K562 (cell line): ENCODE measurements around the gene TOM1L2. TPM values are rescaled to one million over a fixed set of nuclear protein-coding genes. Genes with fewer than 3 reads are reported as not detected.

Source experiments
- ATAC-seq: fragments of 200-7000 bp; cut with Tn5 transposase; 3 replicates; pipeline ENCODE4 v1.9.1; 2020; ENCODE audit warnings: moderate library complexity
- BruUV-seq: library from RNA; stranded (reverse); fragments of 400-500 nt; replicated peaks from 2 replicates; lab custom pipeline; 2021; lab: Mats Ljungman, UMichigan
- CTCF ChIA-PET: fragments of 300-600 bp; formaldehyde crosslinking; extraction: SDS; loops from one replicate; lab custom pipeline; 2021; ENCODE audit warnings: low intra/inter-chr PET ratio; lab: Yijun Ruan, JAX
- POLR2A ChIA-PET: fragments of 300-600, 350-650 bp; sonication (Branson Sonifier 250); formaldehyde crosslinking; extraction: SDS; loops from one replicate; lab custom pipeline; 2021; ENCODE audit warnings: antibody characterized with exemption, inconsistent platforms; lab: Yijun Ruan, JAX
- DNase-seq, 4 experiments: peaks; one replicate each; pipeline versions ENCODE4 v3.0.0 to v3.0.0-alpha.2; 2011 to 2018; ENCODE audit warnings: low spot score in 3 of 4, mixed read lengths in 3 of 4; ENCODE audit errors: extremely low read depth in 1 of 4
- FAIRE-seq: peaks from 2 replicates; lab custom pipeline; 2011; peaks lifted over from hg19 to GRCh38; lab: Jason Lieb, UNC
- H2AFZ ChIP-seq: 2 replicates; pipeline ENCODE4 v1.6.0; 2011; ENCODE audit warnings: low read depth, low read length, control low read depth, inconsistent platforms
- H3K27ac ChIP-seq: fragments of 200-600 bp; 3 replicates; pipeline ENCODE4 v1.8.0; 2011; ENCODE audit warnings: low read depth, mild to moderate bottlenecking, control low read depth, inconsistent platforms, low read length, moderate library complexity, mixed read lengths; ENCODE audit errors: extremely low read depth
- H3K27me3 ChIP-seq, 2 experiments: fragments of 300-600 bp in 1 of 2; 2 replicates in 1 of 2; 3 replicates in 1 of 2; pipeline versions ENCODE4 v1.6.0 to v1.8.0; 2011; ENCODE audit warnings: inconsistent platforms in 2 of 2, low read length in 2 of 2, mild to moderate bottlenecking in 1 of 2, mixed read lengths in 1 of 2, moderate library complexity in 1 of 2; ENCODE audit not compliant: control insufficient read depth in 2 of 2, insufficient read depth in 2 of 2
- H3K36me3 ChIP-seq: fragments of 300-600 bp; 3 replicates; pipeline ENCODE4 v1.8.0; 2011; ENCODE audit warnings: mild to moderate bottlenecking, low read length, inconsistent platforms; ENCODE audit not compliant: control insufficient read depth, insufficient read depth
- H3K4me1 ChIP-seq, 2 experiments: fragments of 200-600 bp in 1 of 2; replicated peaks in 1 of 2; 2 replicates in 1 of 2; 3 replicates in 1 of 2; pipeline versions ENCODE4 v1.5.1 to v1.8.0; 2011; ENCODE audit warnings: inconsistent platforms in 2 of 2, low read length in 2 of 2, mild to moderate bottlenecking in 1 of 2, mixed read lengths in 1 of 2, moderate library complexity in 1 of 2; ENCODE audit not compliant: control insufficient read depth in 2 of 2, insufficient read depth in 2 of 2
- H3K4me2 ChIP-seq: 2 replicates; pipeline ENCODE4 v1.6.1; 2011; ENCODE audit warnings: low read length, control low read depth, inconsistent platforms, mixed read lengths; ENCODE audit not compliant: insufficient read depth
- H3K4me3 ChIP-seq: fragments of 200-600 bp; sonication (generic), shearing (Covaris generic); 2 replicates; pipeline ENCODE4 v1.5.1; 2016; ENCODE audit warnings: control low read depth, inconsistent platforms
- H3K79me2 ChIP-seq: fragments of 200-600 bp; 3 replicates; pipeline ENCODE4 v1.8.0; 2011; ENCODE audit warnings: low read length, inconsistent platforms; ENCODE audit not compliant: control insufficient read depth, insufficient read depth
- H3K9ac ChIP-seq, 2 experiments: 2 replicates each; pipeline versions ENCODE4 v1.6.0 to v1.6.1; 2011; ENCODE audit warnings: low read depth in 2 of 2, low read length in 2 of 2, control low read depth in 1 of 2, inconsistent platforms in 1 of 2, mild to moderate bottlenecking in 1 of 2, mixed read lengths in 1 of 2; ENCODE audit not compliant: insufficient read depth in 1 of 2
- H3K9me1 ChIP-seq: one replicate; pipeline ENCODE4 v1.6.0; 2011; ENCODE audit warnings: inconsistent platforms, mild to moderate bottlenecking, low read length, moderate library complexity; ENCODE audit not compliant: control insufficient read depth, insufficient read depth
- H3K9me3 ChIP-seq: replicated peaks from 2 replicates; pipeline ENCODE4 v1.5.1; 2011; ENCODE audit warnings: low read depth, low read length, inconsistent platforms; ENCODE audit not compliant: control insufficient read depth, insufficient read depth
- H4K20me1 ChIP-seq: replicated peaks from 2 replicates; pipeline ENCODE4 v1.6.1; 2011; ENCODE audit warnings: low read length, inconsistent platforms, mixed read lengths; ENCODE audit not compliant: control insufficient read depth, insufficient read depth
- FOXK1 ChIP-seq: sonication (generic); formaldehyde crosslinking; IDR thresholded peaks from 2 replicates; pipeline ENCODE4 v1.8.0; 2022; ENCODE audit warnings: missing genetic modification reagents, mild to moderate bottlenecking, borderline replicate concordance
- JUND ChIP-seq, 2 experiments: IDR thresholded peaks; 2 replicates in 1 of 2; 3 replicates in 1 of 2; pipeline ENCODE4 v1.6.1; 2011; ENCODE audit warnings: borderline replicate concordance in 2 of 2, low read depth in 2 of 2, low read length in 2 of 2, improper control_type of control experiment in 1 of 2, missing biosample characterization in 1 of 2, missing genetic modification characterization in 1 of 2, missing genetic modification reagents in 1 of 2
- LARP7 ChIP-seq: fragments of 450-650 bp; IDR thresholded peaks from 2 replicates; pipeline ENCODE4 v1.6.1; 2016
- MECOM ChIP-seq: fragments of 250-450 bp; sonication (Bioruptor Pico); IDR thresholded peaks from 2 replicates; pipeline ENCODE4 v1.8.0; 2022; ENCODE audit warnings: inconsistent platforms
- NR2C1 ChIP-seq, 2 experiments: fragments of 450-650 bp; IDR thresholded peaks; 2 replicates each; pipeline ENCODE4 v1.6.1; 2017; ENCODE audit warnings: mild to moderate bottlenecking in 2 of 2, antibody characterized with exemption in 1 of 2, inconsistent platforms in 1 of 2, missing compliant biosample characterization in 1 of 2, missing genetic modification characterization in 1 of 2
- PHF8 ChIP-seq: fragments of 200-600 bp; sonication (generic); IDR thresholded peaks from 2 replicates; pipeline ENCODE4 v1.6.1; 2012; ENCODE audit warnings: mixed run types, mild to moderate bottlenecking, inconsistent platforms, low read length, moderate library complexity, borderline replicate concordance
- PRPF4 ChIP-seq: fragments of 200-400 bp; formaldehyde crosslinking; IDR thresholded peaks from one replicate; pipeline ENCODE4 v1.6.1; 2017; ENCODE audit warnings: low read length, low read depth, mild to moderate bottlenecking; ENCODE audit not compliant: insufficient read depth, poor library complexity, severe bottlenecking
- SMARCB1 ChIP-seq: IDR thresholded peaks from 2 replicates; pipeline ENCODE4 v1.6.1; 2011; ENCODE audit warnings: improper control_type of control experiment, low read depth; ENCODE audit not compliant: insufficient read length
- SRSF3 ChIP-seq: fragments of 200-400 bp; formaldehyde crosslinking; IDR thresholded peaks from 2 replicates; pipeline ENCODE4 v1.6.1; 2016; ENCODE audit warnings: mild to moderate bottlenecking, low read length, moderate library complexity; ENCODE audit not compliant: insufficient read depth
- TSC22D4 ChIP-seq: fragments of 450-650 bp; IDR thresholded peaks from 2 replicates; pipeline ENCODE4 v1.6.1; 2016; ENCODE audit warnings: missing genetic modification characterization, missing biosample characterization, control low read depth
- U2AF1 ChIP-seq: fragments of 200-400 bp; formaldehyde crosslinking; optimal IDR thresholded peaks from 2 replicates; pipeline ENCODE3; 2017; ENCODE audit warnings: mild to moderate bottlenecking, low read depth, low read length, moderate library complexity
- ZNF507 ChIP-seq: conservative IDR thresholded peaks from 2 replicates; pipeline ENCODE4 v1.6.1; 2017; ENCODE audit warnings: missing genetic modification characterization, missing compliant biosample characterization
- WGBS: fragments of 100-300 bp; shearing (Covaris generic); methylation state at CpG from one replicate; pipeline ENCODE4 v1.1.6; 2016; ENCODE audit warnings: low coverage, mixed read lengths; ENCODE audit not compliant: insufficient coverage; ENCODE audit errors: missing lambda C conversion rate; 5-methylcytosine and 5-hydroxymethylcytosine counted together
- in situ Hi-C: fragments of 300-500 bp; cut with MboI; formaldehyde crosslinking; loops from 4 replicates; pipeline ENCODE4 v1.15.0; 2018; ENCODE audit warnings: inconsistent platforms, mixed read lengths
- intact Hi-C: fragments of 100-400 bp; cut with micrococcal nuclease; formaldehyde crosslinking; loops from 2 replicates; pipeline ENCODE4 v1.14.2; 2022
- polyA plus RNA-seq, 8 experiments: library from polyadenylated mRNA; depleted of rRNA in 4 of 8; stranded (reverse) in 5 of 8; unstranded in 3 of 8; fragments of >200 nt; fragmentation: Nextera tagmentation in 2 of 8; fragmentation: Illumina TruSeq in 1 of 8; extraction: Ambion mirVana in 2 of 8; extraction: Trizol in 1 of 8; gene quantifications; 2 replicates each; pipeline versions ENCODE4 v1.2.1 to v1.2.3, GENCODE V29; 2011 to 2014; ENCODE audit warnings: inconsistent platforms in 1 of 8, missing spikeins in 1 of 8
- total RNA-seq, 7 experiments: library from RNA; depleted of rRNA in 6 of 7; stranded (reverse); fragments of >200 nt in 6 of 7; fragmentation: Illumina TruSeq in 2 of 7; extraction: Trizol in 2 of 7; gene quantifications; 2 replicates each; pipeline versions ENCODE4 v1.2.1 to v1.2.3, GENCODE V29; 2011 to 2021; ENCODE audit warnings: low replicate concordance in 1 of 7
- TF ChIP-seq, protein P1 (sequence below), 2 experiments: fragments of 200-800 bp in 1 of 2; sonication (Bioruptor generic) in 1 of 2; sonication (generic) in 1 of 2; formaldehyde crosslinking in 1 of 2; IDR thresholded peaks in 1 of 2; conservative IDR thresholded peaks in 1 of 2; 2 replicates each; pipeline versions ENCODE4 v1.5.0 to v1.6.1; 2016 to 2020; ENCODE audit warnings: missing compliant biosample characterization in 1 of 2, missing genetic modification characterization in 1 of 2, missing genetic modification reagents in 1 of 2
- TF ChIP-seq, protein P2 (sequence below): fragments of 450-650 bp; IDR thresholded peaks from 2 replicates; pipeline ENCODE4 v1.6.1; 2016; ENCODE audit warnings: borderline replicate concordance

The TOM1L2 gene
- total and polyA plus RNA-seq, 9 of the 15 experiments (the other 6 are each of a cell fraction or from before 2014, with no cell fraction given): 0.07 to 6.0 (median 2.5) TPM

DNA sequence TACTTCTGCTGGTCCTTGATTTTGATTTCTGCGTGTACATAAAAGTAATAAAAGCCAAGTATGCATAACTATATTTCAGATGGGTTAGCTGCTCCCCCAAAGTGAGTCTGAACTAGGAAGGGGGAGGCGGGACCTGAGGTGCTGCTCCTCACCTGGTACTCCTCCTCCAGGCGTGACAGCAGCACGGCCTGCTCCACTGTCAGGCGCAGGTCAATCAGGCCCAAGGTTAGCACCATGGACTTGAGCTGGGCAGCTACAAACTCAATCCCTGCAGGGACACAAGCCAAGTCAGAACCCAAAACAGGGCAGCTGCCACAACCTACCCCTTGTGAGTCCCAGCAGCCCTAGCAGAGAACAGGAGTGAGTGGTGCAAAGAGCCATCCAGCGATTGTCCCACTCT, 48.8 kb upstream of the TOM1L2 start:
- WGBS: 87% methylated on average over 6 of the region's 6 CpGs
- CTCF ChIA-PET: no interaction called here
- ATAC-seq (no peak), FAIRE-seq (no peak), DNase-seq (no peak)
- Histone ChIP-seq H3K79me2 (no peaks in the 10 kb centered on the region), H3K9me3 (no peaks in the 10 kb centered on the region), H3K27me3 (no peaks in the 10 kb centered on the region), H3K9me1 (peaks cover 3% of the 10 kb centered on the region), H3K27ac (no peak overlapping the region), H3K4me1 (peaks cover 13 to 14% of the 10 kb centered on the region in 2 experiments; a peak in 4 of 5 replicates), H4K20me1 (0 out of 2 replicates have a peak, but pooled peaks cover 5% of the 10 kb centered on the region), H2AFZ (no peak overlapping the region), H3K4me2 (no peak overlapping the region), H3K36me3 (peaks cover 13% of the 10 kb centered on the region; the same call in 2 of the 3 replicates), H3K9ac (no peak overlapping the region), H3K4me3 (no peak overlapping the region)
- in situ Hi-C loops (no loop called here), intact Hi-C loops (no loop called here)
- POLR2A ChIA-PET: interaction anchor here (0.5 to 0.6 kb wide), 2 partner anchors 52 to 184 kb away, joined by 3 read pairs; partner anchors contain the start of gene SREBF1
- no TSS peak for BruUV-seq
- no peak for TF ChIP-seq TSC22D4
- no peak for TF ChIP-seq FOXK1
- TF ChIP-seq NR2C1 (IDR thresholded peaks at IDR 0.05): no peak
- no peak for TF ChIP-seq NR2C1 (tag; IDR thresholded peaks at IDR 0.05)
- TF ChIP-seq JUND (IDR thresholded peaks at IDR 0.05; ENCODE audit: borderline replicate concordance, low read depth, low read length): no peak
- TF ChIP-seq JUND (tag; IDR thresholded peaks at IDR 0.05; ENCODE audit: borderline replicate concordance, low read depth, low read length): no peak
- TF ChIP-seq, protein P1, sequence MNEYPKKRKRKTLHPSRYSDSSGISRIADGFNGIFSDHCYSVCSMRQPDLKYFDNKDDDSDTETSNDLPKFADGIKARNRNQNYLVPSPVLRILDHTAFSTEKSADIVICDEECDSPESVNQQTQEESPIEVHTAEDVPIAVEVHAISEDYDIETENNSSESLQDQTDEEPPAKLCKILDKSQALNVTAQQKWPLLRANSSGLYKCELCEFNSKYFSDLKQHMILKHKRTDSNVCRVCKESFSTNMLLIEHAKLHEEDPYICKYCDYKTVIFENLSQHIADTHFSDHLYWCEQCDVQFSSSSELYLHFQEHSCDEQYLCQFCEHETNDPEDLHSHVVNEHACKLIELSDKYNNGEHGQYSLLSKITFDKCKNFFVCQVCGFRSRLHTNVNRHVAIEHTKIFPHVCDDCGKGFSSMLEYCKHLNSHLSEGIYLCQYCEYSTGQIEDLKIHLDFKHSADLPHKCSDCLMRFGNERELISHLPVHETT (CRISPR knock-in tag; conservative IDR thresholded peaks at IDR 0.05 in 1 of 2, IDR thresholded peaks at IDR 0.05 in 1 of 2): no peak
- TF ChIP-seq SMARCB1: no peak
- no peak for TF ChIP-seq LARP7
- no peak for TF ChIP-seq PHF8
- TF ChIP-seq, protein P2, sequence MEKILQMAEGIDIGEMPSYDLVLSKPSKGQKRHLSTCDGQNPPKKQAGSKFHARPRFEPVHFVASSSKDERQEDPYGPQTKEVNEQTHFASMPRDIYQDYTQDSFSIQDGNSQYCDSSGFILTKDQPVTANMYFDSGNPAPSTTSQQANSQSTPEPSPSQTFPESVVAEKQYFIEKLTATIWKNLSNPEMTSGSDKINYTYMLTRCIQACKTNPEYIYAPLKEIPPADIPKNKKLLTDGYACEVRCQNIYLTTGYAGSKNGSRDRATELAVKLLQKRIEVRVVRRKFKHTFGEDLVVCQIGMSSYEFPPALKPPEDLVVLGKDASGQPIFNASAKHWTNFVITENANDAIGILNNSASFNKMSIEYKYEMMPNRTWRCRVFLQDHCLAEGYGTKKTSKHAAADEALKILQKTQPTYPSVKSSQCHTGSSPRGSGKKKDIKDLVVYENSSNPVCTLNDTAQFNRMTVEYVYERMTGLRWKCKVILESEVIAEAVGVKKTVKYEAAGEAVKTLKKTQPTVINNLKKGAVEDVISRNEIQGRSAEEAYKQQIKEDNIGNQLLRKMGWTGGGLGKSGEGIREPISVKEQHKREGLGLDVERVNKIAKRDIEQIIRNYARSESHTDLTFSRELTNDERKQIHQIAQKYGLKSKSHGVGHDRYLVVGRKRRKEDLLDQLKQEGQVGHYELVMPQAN: no peak
- TF ChIP-seq U2AF1: no peak
- no peak for TF ChIP-seq MECOM
- TF ChIP-seq ZNF507 (tag): no peak
- no peak for TF ChIP-seq PRPF4
- no peak for TF ChIP-seq SRSF3
